GM21786 (cell line): ENCODE data around the gene ALOXE3.

Source experiments
- ATAC-seq: cut with Tn5 transposase; IDR thresholded peaks from one replicate; pipeline ENCODE4 v1.9.1; 2021; ENCODE audit not compliant: unreplicated experiment

Gene ALOXE3

GRCh38 chr17:8055851-8056231, 62.5 kb downstream of the ALOXE3 start:
- no peak for ATAC-seq

GRCh38 chr17:8053600-8053999, 64.7 kb downstream of the ALOXE3 start:
- ATAC-seq, result no peak

DNA sequence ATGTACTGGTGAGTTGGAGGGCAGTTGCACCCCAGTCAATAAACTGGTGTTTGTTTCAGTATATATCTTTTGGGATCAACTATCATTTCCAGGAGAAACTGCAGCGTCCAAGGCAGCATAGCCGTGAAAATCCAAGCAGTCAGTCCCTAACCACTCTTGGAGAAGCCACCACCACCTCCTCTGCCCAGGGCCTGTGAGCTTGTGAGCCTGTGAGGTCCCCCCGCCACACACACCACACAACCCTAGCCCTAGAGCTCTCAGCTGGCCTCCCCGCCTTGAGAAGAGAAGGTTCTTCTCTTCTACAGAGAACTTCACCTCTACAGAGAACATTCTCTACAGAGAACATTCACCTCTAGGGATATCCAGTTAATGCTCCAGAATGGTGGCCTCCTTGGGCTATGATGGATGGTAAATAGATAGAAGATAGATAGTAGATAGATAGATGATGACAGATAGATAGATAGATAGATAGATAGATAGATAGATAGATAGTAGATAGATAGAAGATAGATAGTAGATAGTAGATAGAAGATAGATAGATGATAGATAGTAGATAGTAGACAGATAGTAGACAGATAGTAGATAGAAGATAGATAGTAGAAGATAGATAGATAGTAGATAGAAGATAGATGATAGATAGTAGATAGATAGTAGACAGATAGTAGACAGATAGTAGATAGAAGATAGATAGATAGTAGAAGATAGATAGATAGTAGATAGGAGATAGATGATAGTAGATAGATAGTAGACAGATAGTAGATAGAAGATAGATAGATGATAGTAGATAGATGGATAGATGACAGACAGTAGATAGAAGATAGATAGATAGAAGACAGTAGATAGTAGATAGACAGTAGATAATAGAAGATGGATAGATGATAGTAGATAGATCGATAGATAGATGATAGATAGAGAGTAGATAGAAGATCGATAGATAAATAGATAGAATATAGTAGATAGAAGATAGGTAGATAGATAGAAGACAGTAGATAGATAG, 65.8 kb downstream of the ALOXE3 start:
- ATAC-seq, result no peak

DNA sequence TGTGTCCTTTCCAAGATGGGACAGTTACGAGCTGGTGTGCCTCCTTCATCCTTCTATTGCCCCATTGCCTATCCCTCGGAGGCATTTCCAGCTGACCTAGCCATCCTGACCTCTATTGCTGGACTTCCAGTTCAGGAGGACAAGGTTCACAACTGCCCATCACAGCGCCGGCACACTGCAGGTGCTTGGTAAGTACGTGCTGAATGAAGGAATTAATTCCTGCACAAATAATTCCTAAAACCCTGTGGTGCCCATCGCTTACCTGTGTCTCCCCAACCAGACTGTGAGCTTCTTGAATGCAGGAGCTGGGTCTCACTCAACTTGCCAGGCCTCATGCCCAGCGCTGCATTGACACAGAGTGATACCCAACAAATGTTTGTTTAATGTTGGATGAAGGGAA, 66.5 kb downstream of the ALOXE3 start:
- ATAC-seq, result no peak

DNA sequence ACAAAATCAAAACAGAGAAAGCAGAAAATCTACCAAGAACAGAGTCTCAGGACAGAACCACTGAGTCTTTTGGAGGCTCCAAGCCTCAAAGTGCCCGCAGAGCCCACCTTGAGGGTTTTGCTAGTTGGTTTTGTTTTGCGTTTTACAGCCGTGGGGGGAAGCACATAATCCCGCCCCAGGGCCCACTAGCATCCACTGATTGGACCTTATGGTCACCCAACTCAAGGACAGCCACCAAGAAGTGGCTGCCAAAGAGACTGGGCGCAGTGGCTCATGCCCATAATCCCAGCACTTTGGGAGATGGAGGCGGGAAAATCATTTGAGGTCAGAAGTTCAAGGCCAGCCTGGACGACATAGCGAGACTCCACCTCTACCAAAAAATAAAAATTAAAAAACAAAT, 69.6 kb downstream of the ALOXE3 start:
- no peak for ATAC-seq

DNA sequence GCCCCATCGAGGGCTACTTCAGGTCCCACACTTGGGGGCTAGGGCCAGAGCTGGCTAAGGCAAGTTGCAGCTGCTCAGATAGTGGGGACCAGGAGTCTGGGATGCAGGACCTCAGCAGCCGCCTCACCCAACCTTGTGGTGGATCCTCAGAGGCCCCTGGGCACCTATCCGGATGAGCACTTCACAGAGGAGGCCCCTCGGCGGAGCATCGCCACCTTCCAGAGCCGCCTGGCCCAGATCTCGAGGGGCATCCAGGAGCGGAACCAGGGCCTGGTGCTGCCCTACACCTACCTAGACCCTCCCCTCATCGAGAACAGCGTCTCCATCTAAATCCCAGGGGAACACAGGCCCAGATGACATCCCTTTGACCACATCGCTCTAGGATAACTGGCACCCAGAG, 70.1 kb downstream of the ALOXE3 start:
- no peak for ATAC-seq

DNA sequence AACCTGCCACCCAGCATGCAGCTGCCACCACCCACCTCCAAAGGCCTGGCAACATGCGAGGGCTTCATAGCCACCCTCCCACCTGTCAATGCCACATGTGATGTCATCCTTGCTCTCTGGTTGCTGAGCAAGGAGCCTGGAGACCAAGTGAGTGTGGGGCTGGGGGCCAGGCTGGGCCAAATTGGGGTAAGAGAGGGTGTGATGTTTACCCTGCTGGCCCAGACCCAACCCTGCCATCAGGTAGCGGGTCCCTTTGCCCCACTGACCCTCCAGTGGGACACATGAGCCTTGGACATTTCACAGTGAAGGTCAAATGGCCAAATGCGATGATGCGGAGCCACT, 70.6 kb downstream of the ALOXE3 start:
- ATAC-seq, result no peak

DNA sequence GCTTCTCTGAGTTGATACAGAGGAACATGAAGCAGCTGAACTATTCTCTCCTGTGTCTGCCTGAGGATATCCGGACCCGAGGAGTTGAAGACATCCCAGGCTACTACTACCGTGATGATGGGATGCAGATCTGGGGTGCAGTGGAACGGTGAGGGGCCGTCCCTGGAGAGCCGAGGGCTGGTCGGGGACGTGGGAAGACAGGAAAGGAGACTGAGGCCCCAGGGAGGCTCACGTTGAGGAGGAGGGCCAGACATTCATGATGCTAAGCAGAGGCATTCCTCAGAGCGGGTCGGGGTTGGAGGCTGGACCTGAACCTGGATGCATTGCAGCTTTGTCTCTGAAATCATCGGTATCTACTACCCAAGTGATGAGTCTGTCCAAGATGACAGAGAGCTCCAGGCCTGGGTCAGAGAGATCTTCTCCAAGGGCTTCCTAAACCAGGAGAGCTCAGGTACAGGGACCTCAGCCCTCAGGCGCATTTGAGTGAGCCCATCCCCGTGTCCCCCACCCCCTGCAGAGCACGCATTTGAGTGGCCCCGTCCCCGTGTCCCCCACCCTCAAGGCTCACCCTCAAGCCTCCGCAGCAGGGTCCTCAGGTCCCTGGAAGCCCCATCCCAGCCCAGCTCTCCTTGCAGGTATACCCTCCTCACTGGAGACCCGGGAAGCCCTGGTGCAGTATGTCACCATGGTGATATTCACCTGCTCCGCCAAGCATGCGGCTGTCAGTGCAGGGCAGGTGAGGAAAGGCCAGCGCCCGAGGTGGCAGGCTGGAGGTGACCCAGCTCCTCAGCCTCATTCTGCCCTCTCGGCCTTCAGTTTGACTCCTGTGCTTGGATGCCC, 71.2 kb downstream of the ALOXE3 start:
- no peak for ATAC-seq

DNA sequence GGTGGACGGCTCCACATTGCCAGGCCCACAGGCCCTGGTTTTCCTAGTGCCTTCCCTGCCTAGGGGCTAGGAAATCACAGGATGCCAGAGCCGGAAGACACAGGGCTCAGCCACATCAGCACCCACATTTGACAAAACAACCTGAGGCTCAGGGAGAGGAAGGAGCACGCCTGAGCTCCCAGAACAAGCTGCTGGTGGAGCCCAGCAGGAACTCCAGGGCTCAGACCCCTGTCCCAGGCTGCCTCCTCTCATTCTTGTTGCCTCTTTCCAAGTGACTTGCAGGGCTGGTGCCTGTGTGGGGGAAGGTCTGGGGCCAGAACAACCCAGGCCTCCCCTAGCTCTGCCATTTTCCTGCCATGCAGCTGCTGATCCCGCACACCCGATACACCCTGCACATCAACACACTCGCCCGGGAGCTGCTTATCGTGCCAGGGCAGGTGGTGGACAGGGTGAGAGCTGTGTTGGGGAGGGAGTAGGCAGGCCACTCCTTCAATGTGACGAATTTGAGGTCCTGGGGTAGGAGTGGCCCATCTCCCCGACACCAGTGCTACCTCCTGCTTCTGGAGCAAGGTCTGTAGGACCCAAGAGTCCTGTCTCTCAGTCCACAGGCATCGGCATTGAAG, 71.9 kb downstream of the ALOXE3 start:
- ATAC-seq, result no peak
